Keratinocyte (primary cell): ENCODE measurements around the gene BEND3. TPM values are rescaled to one million over a fixed set of nuclear protein-coding genes. Genes with fewer than 3 reads are reported as not detected.
"Not testable (repeated sequence)": the region's sequence is repeated elsewhere in the genome, so short reads cannot be mapped to it uniquely, and the experiment has no call there.

Source experiments
- DNase-seq: peaks from one replicate; pipeline ENCODE4 v3.0.0-alpha.2; 2011; ENCODE audit warnings: low read depth, missing footprints, low spot score
- FAIRE-seq: peaks from 2 replicates; lab custom pipeline; 2011; peaks lifted over from hg19 to GRCh38; lab: Jason Lieb, UNC
- H2AFZ ChIP-seq: 2 replicates; pipeline ENCODE4 v1.6.0; 2012; ENCODE audit warnings: low read length, control low read depth, inconsistent platforms; ENCODE audit not compliant: control insufficient read depth
- H3K27ac ChIP-seq: 2 replicates; pipeline ENCODE4 v1.5.1; 2011; ENCODE audit warnings: low read length; ENCODE audit not compliant: control insufficient read depth, insufficient read depth
- H3K27me3 ChIP-seq: 3 replicates; pipeline ENCODE4 v1.6.0; 2011; ENCODE audit warnings: low read length; ENCODE audit not compliant: control insufficient read depth, insufficient read depth; ENCODE audit errors: extremely low read depth
- H3K36me3 ChIP-seq, 2 experiments: 2 replicates in 1 of 2; 3 replicates in 1 of 2; pipeline ENCODE4 v1.5.1; 2011; ENCODE audit warnings: low read length in 2 of 2, mild to moderate bottlenecking in 1 of 2; ENCODE audit not compliant: control insufficient read depth in 2 of 2, insufficient read depth in 2 of 2; ENCODE audit errors: extremely low read depth in 1 of 2
- H3K4me1 ChIP-seq: 3 replicates; pipeline ENCODE4 v1.5.1; 2011; ENCODE audit warnings: low read length; ENCODE audit not compliant: control insufficient read depth, insufficient read depth; ENCODE audit errors: extremely low read depth
- H3K4me2 ChIP-seq: 3 replicates; pipeline ENCODE4 v1.6.0; 2011; ENCODE audit warnings: low read depth, low read length; ENCODE audit not compliant: control insufficient read depth, insufficient read depth; ENCODE audit errors: extremely low read depth
- H3K4me3 ChIP-seq, 3 experiments: fragments of 200-600 bp in 1 of 3; sonication (generic) in 1 of 3; 2 replicates in 2 of 3; 3 replicates in 1 of 3; pipeline ENCODE4 v1.5.1; 2011 to 2016; ENCODE audit warnings: low read length in 3 of 3, mild to moderate bottlenecking in 3 of 3, control low read depth in 2 of 3, inconsistent platforms in 1 of 3, low read depth in 1 of 3, mixed read lengths in 1 of 3, mixed run types in 1 of 3, moderate library complexity in 1 of 3; ENCODE audit not compliant: control insufficient read depth in 2 of 3, insufficient read depth in 2 of 3; ENCODE audit errors: extremely low read depth in 1 of 3
- H3K79me2 ChIP-seq: 2 replicates; pipeline ENCODE4 v1.6.0; 2012; ENCODE audit warnings: low read length; ENCODE audit not compliant: control insufficient read depth, insufficient read depth
- H3K9ac ChIP-seq: 3 replicates; pipeline ENCODE4 v1.6.0; 2011; ENCODE audit warnings: low read length; ENCODE audit not compliant: control insufficient read depth, insufficient read depth; ENCODE audit errors: extremely low read depth
- H3K9me1 ChIP-seq: 3 replicates; pipeline ENCODE4 v1.6.0; 2011; ENCODE audit warnings: low read length; ENCODE audit not compliant: control insufficient read depth, insufficient read depth; ENCODE audit errors: extremely low read depth
- H3K9me3 ChIP-seq: 2 replicates; pipeline ENCODE4 v1.5.1; 2012; ENCODE audit warnings: low read depth, low read length; ENCODE audit not compliant: control insufficient read depth
- H4K20me1 ChIP-seq: 3 replicates; pipeline ENCODE4 v1.6.0; 2011; ENCODE audit warnings: low read length; ENCODE audit not compliant: control insufficient read depth, insufficient read depth; ENCODE audit errors: extremely low read depth
- CTCF ChIP-seq, 3 experiments: IDR thresholded peaks in 1 of 3; conservative IDR thresholded peaks in 1 of 3; optimal IDR thresholded peaks in 1 of 3; 2 replicates in 2 of 3; 3 replicates in 1 of 3; pipeline versions ENCODE3 to v1.5.1; 2011; ENCODE audit warnings: low read length in 3 of 3, mild to moderate bottlenecking in 3 of 3, moderate library complexity in 2 of 3, control low read depth in 1 of 3, inconsistent platforms in 1 of 3; ENCODE audit not compliant: insufficient read depth in 2 of 3; ENCODE audit errors: extremely low read depth in 1 of 3
- EZH2 ChIP-seq: IDR thresholded peaks from one replicate; pipeline ENCODE4 v1.6.1; 2012; ENCODE audit warnings: inconsistent platforms, mild to moderate bottlenecking, low read length, moderate library complexity
- dilution Hi-C: fragments of 300-500 bp; cut with MboI; formaldehyde crosslinking; loops from one replicate; pipeline ENCODE4 v1.7.0; 2020; ENCODE audit warnings: low sequenced_read_pairs; ENCODE audit not compliant: extremely low pct_ligation_motif_present
- polyA plus RNA-seq, 5 experiments: library from polyadenylated mRNA; depleted of rRNA in 3 of 5; stranded (reverse) in 3 of 5; stranded (forward) in 1 of 5; unstranded in 1 of 5; fragments of >200 nt; gene quantifications; 1 replicate in 1 of 5; 2 replicates in 3 of 5; 3 replicates in 1 of 5; pipeline versions ENCODE4 v1.2.1 to v1.2.3, GENCODE V29; 2011 to 2012; ENCODE audit warnings: missing spikeins in 2 of 5, low read depth in 1 of 5, low replicate concordance in 1 of 5

The BEND3 gene
- polyA plus RNA-seq, 1 donor (not counting 4 experiments of a cell fraction or from before 2014, with no cell fraction given) = 2.1 TPM

- H3K27ac ChIP-seq = no peak overlapping the region
- no peaks in the 10 kb centered on the region for H3K4me1 ChIP-seq
- no peak overlapping the region for H2AFZ ChIP-seq
- H3K9me1 ChIP-seq = no peaks in the 10 kb centered on the region
- DNase-seq = no peak
- no peaks in the 10 kb centered on the region for H3K9me3 ChIP-seq
- no peak overlapping the region for H3K4me3 ChIP-seq
- H3K4me2 ChIP-seq = no peak overlapping the region
- H4K20me1 ChIP-seq = no peaks in the 10 kb centered on the region
- H3K9ac ChIP-seq = no peak overlapping the region
- TF ChIP-seq EZH2 (no peak), CTCF (optimal IDR thresholded peaks at IDR 0.05 in 1 of 3, IDR thresholded peaks at IDR 0.05 in 1 of 3, conservative IDR thresholded peaks at IDR 0.05 in 1 of 3; ENCODE audit: extremely low read depth in 1 of 3, insufficient read depth in 2 of 3, low read length in 3 of 3) (no peak)
- H3K27me3 ChIP-seq = no peaks in the 10 kb centered on the region
- no peak for FAIRE-seq
- no peaks in the 10 kb centered on the region for H3K36me3 ChIP-seq
- no peaks in the 10 kb centered on the region for H3K79me2 ChIP-seq
- dilution Hi-C loops = no loop called here
These were observed 28.7 kb upstream of the BEND3 start for GRCh38 chr6:107144014-107144413.

GRCh38 chr6:107140581-107140980 lies 25.3 kb upstream of the BEND3 start:
- Histone ChIP-seq H3K9me1 (no peaks in the 10 kb centered on the region), H3K4me2 (no peak overlapping the region), H4K20me1 (no peaks in the 10 kb centered on the region), H3K36me3 (no peaks in the 10 kb centered on the region), H3K27ac (no peak overlapping the region), H3K9ac (no peak overlapping the region), H2AFZ (no peak overlapping the region), H3K9me3 (no peaks in the 10 kb centered on the region), H3K4me1 (no peaks in the 10 kb centered on the region), H3K4me3 (no peak overlapping the region), H3K27me3 (no peaks in the 10 kb centered on the region), H3K79me2 (no peaks in the 10 kb centered on the region)
- DNase-seq = no peak
- TF ChIP-seq EZH2 = no peak
- TF ChIP-seq CTCF (optimal IDR thresholded peaks at IDR 0.05 in 1 of 3, IDR thresholded peaks at IDR 0.05 in 1 of 3, conservative IDR thresholded peaks at IDR 0.05 in 1 of 3; ENCODE audit: extremely low read depth in 1 of 3, insufficient read depth in 2 of 3, low read length in 3 of 3) = no peak
- dilution Hi-C loops = no loop called here
- no peak for FAIRE-seq

GRCh38 chr6:107136324-107136723 lies 21.0 kb upstream of the BEND3 start:
- FAIRE-seq, H3K79me2 ChIP-seq, H3K9ac ChIP-seq, dilution Hi-C loops, H3K9me3 ChIP-seq, H4K20me1 ChIP-seq, H3K36me3 ChIP-seq, H3K4me3 ChIP-seq, H3K4me1 ChIP-seq, H3K27me3 ChIP-seq, H3K27ac ChIP-seq, H3K4me2 ChIP-seq, DNase-seq, H2AFZ ChIP-seq, H3K9me1 ChIP-seq: not testable (repeated sequence)

GRCh38 chr6:107135048-107135680 lies 19.8 kb upstream of the BEND3 start:
- H3K4me2 ChIP-seq, H3K36me3 ChIP-seq, H3K9ac ChIP-seq, H3K79me2 ChIP-seq, dilution Hi-C loops, H3K4me1 ChIP-seq, FAIRE-seq, H3K9me1 ChIP-seq, H3K9me3 ChIP-seq, DNase-seq, H4K20me1 ChIP-seq, H2AFZ ChIP-seq, H3K4me3 ChIP-seq, H3K27me3 ChIP-seq, H3K27ac ChIP-seq: not testable (repeated sequence)
